IMR-90 (cell line): Measurements from ENCODE around the gene SLC35F1. TPM values are rescaled to one million over a fixed set of nuclear protein-coding genes. Genes with fewer than 3 reads are reported as not detected.

Source experiments
- ATAC-seq: fragments of 200-7000 bp; cut with Tn5 transposase; 2 replicates; pipeline ENCODE4 v1.9.1; 2020; ENCODE audit warnings: low read depth, mild to moderate bottlenecking, moderate library complexity
- BruUV-seq: library from RNA; stranded (reverse); fragments of 400-500 nt; replicated peaks from 2 replicates; lab custom pipeline; 2021; lab: Mats Ljungman, UMichigan
- CTCF ChIA-PET: fragments of 300-600 bp; formaldehyde crosslinking; extraction: SDS; loops from one replicate; lab custom pipeline; 2021; ENCODE audit warnings: antibody characterized with exemption; lab: Yijun Ruan, JAX
- POLR2A ChIA-PET: fragments of 300-600 bp; sonication (Branson Sonifier 250); formaldehyde crosslinking; loops from one replicate; lab custom pipeline; 2022; ENCODE audit warnings: antibody characterized with exemption; ENCODE audit not compliant: unreplicated experiment; lab: Charles Lee
- DNase-seq: peaks from one replicate; pipeline ENCODE4 v3.0.0; 2013
- H2AFZ ChIP-seq: replicated peaks from 2 replicates; pipeline ENCODE3; 2013; ENCODE audit warnings: low read length, mild to moderate bottlenecking; ENCODE audit not compliant: poor library complexity
- H2AK5ac ChIP-seq: 2 replicates; pipeline ENCODE4 v1.6.1; 2013; ENCODE audit warnings: low read depth, low read length, inconsistent platforms
- H2AK9ac ChIP-seq: replicated peaks from 2 replicates; pipeline ENCODE3; 2013; ENCODE audit warnings: mild to moderate bottlenecking, low read depth, low read length, moderate library complexity; ENCODE audit not compliant: poor library complexity
- H2BK120ac ChIP-seq: 2 replicates; pipeline ENCODE4 v1.6.1; 2013; ENCODE audit warnings: low read depth, low read length, inconsistent platforms
- H2BK15ac ChIP-seq: 3 replicates; pipeline ENCODE4 v1.6.1; 2013; ENCODE audit warnings: low read depth, low read length, inconsistent platforms
- H2BK20ac ChIP-seq: 2 replicates; pipeline ENCODE4 v1.6.1; 2013; ENCODE audit warnings: low read depth, mild to moderate bottlenecking, inconsistent platforms, low read length, moderate library complexity
- H2BK5ac ChIP-seq: 2 replicates; pipeline ENCODE4 v1.6.1; 2013; ENCODE audit warnings: mild to moderate bottlenecking, low read depth, low read length, inconsistent platforms; ENCODE audit not compliant: poor library complexity, severe bottlenecking
- H3K14ac ChIP-seq: replicated peaks from 2 replicates; pipeline ENCODE4 v1.6.1; 2013; ENCODE audit warnings: low read depth, low read length, inconsistent platforms
- H3K18ac ChIP-seq: 2 replicates; pipeline ENCODE4 v1.6.1; 2013; ENCODE audit warnings: low read depth, low read length, control low read depth
- H3K23ac ChIP-seq: 2 replicates; pipeline ENCODE4 v1.6.1; 2013; ENCODE audit warnings: low read depth, low read length, inconsistent platforms
- H3K27ac ChIP-seq: 2 replicates; pipeline ENCODE4 v1.5.1; 2013; ENCODE audit warnings: mild to moderate bottlenecking, control low read depth, low read length; ENCODE audit not compliant: insufficient read depth
- H3K27me3 ChIP-seq: 2 replicates; pipeline ENCODE4 v1.6.1; 2013; ENCODE audit warnings: low read length; ENCODE audit not compliant: control insufficient read depth, insufficient read depth
- H3K36me3 ChIP-seq: 2 replicates; pipeline ENCODE4 v1.6.1; 2013; ENCODE audit warnings: low read length, mixed read lengths; ENCODE audit not compliant: control insufficient read depth, insufficient read depth
- H3K4ac ChIP-seq: 2 replicates; pipeline ENCODE4 v1.6.1; 2013; ENCODE audit warnings: low read depth, low read length, inconsistent platforms
- H3K4me1 ChIP-seq: 2 replicates; pipeline ENCODE4 v1.6.1; 2013; ENCODE audit warnings: low read length, mixed read lengths; ENCODE audit not compliant: control insufficient read depth, insufficient read depth
- H3K4me2 ChIP-seq: 2 replicates; pipeline ENCODE4 v1.6.1; 2013; ENCODE audit warnings: low read depth, mild to moderate bottlenecking, control low read depth, low read length, moderate library complexity
- H3K4me3 ChIP-seq: 2 replicates; pipeline ENCODE4 v1.5.1; 2013; ENCODE audit warnings: low read depth, mild to moderate bottlenecking, control low read depth, low read length, moderate library complexity; ENCODE audit not compliant: insufficient read depth
- H3K56ac ChIP-seq: 2 replicates; pipeline ENCODE4 v1.6.1; 2013; ENCODE audit warnings: low read length, inconsistent platforms; ENCODE audit not compliant: insufficient read depth; ENCODE audit errors: extremely low read depth
- H3K79me1 ChIP-seq, 2 experiments: 2 replicates each; pipeline ENCODE4 v1.6.1; 2013; ENCODE audit warnings: low read length in 2 of 2, inconsistent platforms in 1 of 2, low read depth in 1 of 2
- H3K9ac ChIP-seq: 2 replicates; pipeline ENCODE4 v1.6.1; 2013; ENCODE audit warnings: low read depth, low read length, control low read depth
- H3K9me1 ChIP-seq: 2 replicates; pipeline ENCODE4 v1.6.1; 2013; ENCODE audit warnings: low read length, inconsistent platforms; ENCODE audit not compliant: insufficient read depth
- H3K9me3 ChIP-seq: 2 replicates; pipeline ENCODE4 v1.6.1; 2013; ENCODE audit warnings: low read length; ENCODE audit not compliant: control insufficient read depth, insufficient read depth
- H4K20me1 ChIP-seq: 2 replicates; pipeline ENCODE4 v1.6.1; 2013; ENCODE audit warnings: low read length, inconsistent platforms; ENCODE audit not compliant: insufficient read depth
- H4K5ac ChIP-seq: 2 replicates; pipeline ENCODE4 v1.6.1; 2013; ENCODE audit warnings: mild to moderate bottlenecking, low read depth, low read length, control low read depth
- H4K8ac ChIP-seq, 2 experiments: 2 replicates each; pipeline ENCODE4 v1.6.1; 2013; ENCODE audit warnings: low read depth in 2 of 2, low read length in 2 of 2, control low read depth in 1 of 2, inconsistent platforms in 1 of 2
- H4K91ac ChIP-seq: 2 replicates; pipeline ENCODE4 v1.6.1; 2013; ENCODE audit warnings: low read depth, low read length, inconsistent platforms; ENCODE audit not compliant: insufficient read depth
- CEBPB ChIP-seq: IDR thresholded peaks from 2 replicates; pipeline ENCODE4 v1.6.1; 2012; ENCODE audit warnings: low read depth, low read length, improper control_type of control experiment
- CHD1 ChIP-seq: IDR thresholded peaks from 2 replicates; pipeline ENCODE4 v1.6.1; 2012; ENCODE audit warnings: low read depth, low read length, improper control_type of control experiment
- ELK1 ChIP-seq: fragments of 150-350 bp; IDR thresholded peaks from 2 replicates; pipeline ENCODE4 v1.6.1; 2016; ENCODE audit warnings: low read depth, mild to moderate bottlenecking, low read length, moderate library complexity, borderline replicate concordance
- FOS ChIP-seq: fragments of 150-350 bp; IDR thresholded peaks from 2 replicates; pipeline ENCODE4 v1.6.1; 2016; ENCODE audit warnings: low read depth, low read length
- WGBS, 2 experiments: methylation state at CpG; one replicate each; pipeline versions ENCODE4 v1.1.5 to v1.1.7; 2013; ENCODE audit warnings: missing lambda C conversion rate in 2 of 2; ENCODE audit not compliant: insufficient read length in 1 of 2; ENCODE audit errors: extremely low coverage in 2 of 2; 5-methylcytosine and 5-hydroxymethylcytosine counted together
- dilution Hi-C: fragments of 300-500 bp; cut with HindIII; formaldehyde crosslinking; loops from one replicate; pipeline ENCODE4 v1.14.3; 2018; ENCODE audit warnings: low sequenced_read_pairs; ENCODE audit not compliant: unreplicated experiment
- in situ Hi-C: fragments of 300-500 bp; cut with MboI; formaldehyde crosslinking; loops from 3 replicates; pipeline ENCODE4 v1.14.3; 2019; ENCODE audit warnings: low sequenced_read_pairs, inconsistent platforms, mixed read lengths
- intact Hi-C: fragments of 100-400 bp; cut with micrococcal nuclease; formaldehyde crosslinking; loops from 2 replicates; pipeline ENCODE4 v1.10.0; 2022
- polyA plus RNA-seq, 3 experiments: library from polyadenylated mRNA; depleted of rRNA; stranded (reverse); fragments of >200 nt; gene quantifications; 2 replicates each; pipeline ENCODE4 v1.2.3, GENCODE V29; 2012; ENCODE audit warnings: low replicate concordance in 1 of 3
- total RNA-seq: library from RNA; depleted of rRNA; stranded (reverse); fragments of >200 nt; gene quantifications from 2 replicates; pipeline ENCODE4 v1.2.3, GENCODE V29; 2012

SLC35F1 gene
- total and polyA plus RNA-seq, 2 of the 4 experiments (the other 2 are of a cell fraction): not detected

- Histone ChIP-seq H2BK5ac (no peak overlapping the region), H3K4me3 (no peak overlapping the region), H3K14ac (no peak overlapping the region), H4K5ac (no peak overlapping the region), H2BK15ac (no peak overlapping the region), H3K36me3 (no peaks in the 10 kb centered on the region), H3K9me3 (no peaks in the 10 kb centered on the region), H3K4ac (no peak overlapping the region), H4K91ac (no peak overlapping the region), H4K20me1 (no peaks in the 10 kb centered on the region), H3K9ac (no peak overlapping the region), H3K9me1 (no peaks in the 10 kb centered on the region), H3K79me1 (no peaks in the 10 kb centered on the region), H2AK9ac (no peak overlapping the region), H2BK20ac (no peak overlapping the region), H3K4me2 (no peak overlapping the region), H3K27ac (no peak overlapping the region), H3K56ac (no peak overlapping the region), H2BK120ac (no peak overlapping the region), H3K18ac (no peak overlapping the region), H2AK5ac (no peak overlapping the region), H3K23ac (no peak overlapping the region), H2AFZ (no peak overlapping the region), H3K27me3 (no peaks in the 10 kb centered on the region; the same call in none of the 2 replicates), H4K8ac (no peak overlapping the region), H3K4me1 (no peaks in the 10 kb centered on the region)
- no peak for ATAC-seq
- in situ Hi-C loops (no loop called here), intact Hi-C loops (no loop called here), dilution Hi-C loops (no loop called here)
- no TSS peak for BruUV-seq
- no peak for DNase-seq
- WGBS, 2 experiments: no CpG with 5 or more reads among the region's 5 CpGs
- POLR2A ChIA-PET: no interaction called here
- TF ChIP-seq ELK1 (no peak), FOS (no peak), CEBPB (no peak), CHD1 (no peak)
- CTCF ChIA-PET: no interaction called here
These were observed 339.3 kb downstream of the SLC35F1 start for GRCh38 chr6:118246406-118246805.
